HG03520 (cell line): ENCODE results near the gene PTPRG.
"Not testable (repeated sequence)": the region's sequence is repeated elsewhere in the genome, so short reads cannot be mapped to it uniquely, and the experiment has no call there.

ENCODE experiments used
- ATAC-seq: cut with Tn5 transposase; IDR thresholded peaks from one replicate; pipeline ENCODE4 v1.9.1; 2021; ENCODE audit warnings: mild to moderate bottlenecking, moderate library complexity; ENCODE audit not compliant: unreplicated experiment

PTPRG gene

GRCh38 chr3:61748288-61748687, 186.9 kb downstream of the PTPRG start:
- ATAC-seq: no peak

GRCh38 chr3:61750766-61751165, 189.4 kb downstream of the PTPRG start:
- no peak for ATAC-seq

DNA sequence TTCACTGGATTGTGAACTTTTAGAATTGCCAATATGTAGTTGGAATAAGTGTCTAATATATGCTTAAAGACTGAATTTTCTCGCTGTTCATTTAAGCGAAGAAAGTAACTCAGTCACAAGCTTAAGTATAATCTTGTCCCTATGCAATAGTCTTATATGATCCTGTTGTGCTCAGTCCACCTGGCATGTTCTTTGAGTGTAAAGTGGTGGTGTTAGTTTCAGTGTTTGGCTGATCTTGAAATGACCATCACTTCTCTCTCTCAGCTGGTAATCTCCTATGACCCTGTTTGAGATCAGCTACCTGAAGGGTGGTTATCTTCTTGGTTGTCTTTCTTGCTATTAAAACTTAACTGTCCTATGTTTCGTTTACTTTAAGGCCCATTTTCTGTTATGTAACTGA, 197.5 kb downstream of the PTPRG start:
- ATAC-seq: no peak

- ATAC-seq: not testable (repeated sequence)
Measured at GRCh38 chr3:61760783-61761182, 199.4 kb downstream of the PTPRG start.

DNA sequence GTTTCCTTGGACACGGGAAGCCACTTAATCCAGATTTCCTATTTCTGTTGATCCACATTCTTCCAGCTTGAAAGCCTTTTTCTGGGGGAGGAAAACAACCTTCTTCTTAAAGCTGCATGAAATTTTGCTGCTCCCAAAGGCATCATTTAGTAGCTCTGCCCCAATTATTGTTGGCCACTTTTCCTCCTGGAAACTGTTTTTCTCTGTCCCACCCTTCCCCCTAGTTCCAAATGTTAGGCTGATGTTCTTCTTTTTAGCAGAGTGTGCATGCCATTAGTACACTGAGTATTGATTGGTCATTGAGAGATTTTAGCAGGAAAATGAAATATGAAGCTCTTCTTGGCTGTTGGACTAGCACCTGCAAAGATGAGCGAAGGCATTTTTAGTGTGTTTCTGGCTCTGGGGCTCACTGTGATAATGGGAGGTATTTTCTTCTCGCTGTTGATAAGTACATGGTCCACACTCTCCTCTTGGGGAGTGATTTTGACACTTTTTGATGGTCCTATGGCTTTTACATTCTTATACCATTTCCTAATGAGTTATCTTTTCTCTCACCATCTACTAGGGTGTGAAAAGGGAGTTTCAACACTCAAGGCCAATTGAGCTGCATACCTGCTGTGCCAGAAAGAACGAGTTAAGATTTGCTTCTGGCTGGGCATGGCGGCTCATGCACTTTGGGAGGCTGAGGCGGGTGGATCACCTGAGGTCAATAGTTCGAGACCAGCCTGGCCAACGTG, 200.5 kb downstream of the PTPRG start:
- no peak for ATAC-seq

DNA sequence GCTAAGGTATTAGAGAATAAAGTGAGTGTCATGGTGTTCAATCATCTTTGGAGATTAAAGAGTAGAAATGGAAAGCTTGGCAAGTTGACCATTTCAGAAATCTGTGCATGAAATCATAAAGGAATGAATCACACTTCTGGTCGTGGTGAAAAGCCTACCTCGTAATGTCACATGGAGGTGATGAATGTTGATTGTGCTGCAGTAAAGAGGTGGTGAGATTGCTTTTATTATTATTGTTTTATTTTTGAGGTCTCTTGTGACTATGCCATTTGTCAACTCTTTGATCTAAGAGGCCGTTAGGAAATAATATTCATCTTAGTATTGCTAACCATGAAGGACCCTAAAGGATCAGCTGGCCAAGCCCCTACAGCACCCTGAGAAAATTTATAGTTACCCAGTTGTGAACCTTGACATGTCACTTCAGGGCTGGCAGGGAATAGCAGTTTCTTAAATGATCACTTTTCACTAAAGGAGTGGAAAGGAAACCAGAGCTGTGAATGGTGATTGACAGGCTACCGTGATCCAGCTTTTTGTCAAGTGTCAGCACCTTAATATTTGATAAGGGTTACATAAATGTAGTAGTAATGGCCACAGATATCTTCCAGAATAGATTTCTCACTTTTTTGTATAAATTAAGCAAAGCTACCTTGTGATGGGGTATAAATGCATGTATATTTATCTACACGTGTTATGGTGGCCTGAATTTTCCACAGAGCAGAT, 203.9 kb downstream of the PTPRG start:
- ATAC-seq: no peak

DNA sequence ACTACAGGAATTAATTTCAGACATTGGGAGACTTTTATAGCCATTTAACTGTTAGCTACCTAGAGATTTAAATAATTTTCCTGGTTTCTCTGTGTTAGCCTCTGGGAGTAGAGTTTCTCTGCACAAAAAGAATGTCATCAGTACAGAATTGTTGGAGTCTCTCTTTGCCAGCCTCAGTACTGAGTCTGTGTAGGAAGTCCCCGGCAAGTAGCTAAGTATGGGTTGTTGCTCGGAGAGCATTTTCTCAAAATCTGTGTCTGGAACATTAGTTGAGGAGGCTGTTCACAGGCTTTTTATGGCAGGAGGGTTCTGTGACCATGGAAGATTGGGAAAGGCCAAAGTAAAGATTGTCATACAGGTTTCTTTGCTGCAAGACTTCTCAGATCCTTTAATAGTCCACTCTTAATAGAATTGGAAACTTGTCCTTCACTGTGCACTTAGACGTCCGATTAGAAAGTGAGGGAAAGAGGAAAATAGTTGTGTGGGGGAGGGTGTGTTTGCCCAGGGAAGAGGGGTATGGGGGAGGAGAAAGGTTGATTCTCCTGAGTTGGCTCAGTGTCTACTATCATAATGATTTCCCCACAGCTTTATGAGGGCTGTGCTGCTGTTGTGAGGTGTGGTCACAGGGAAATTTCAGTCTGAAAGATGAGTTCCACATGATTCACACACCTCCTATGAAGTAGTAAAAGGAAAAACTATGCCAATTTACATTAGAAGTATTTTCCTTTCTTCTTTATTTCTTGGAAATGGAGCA, 207.1 kb downstream of the PTPRG start:
- no peak for ATAC-seq

- no peak for ATAC-seq
Measured at GRCh38 chr3:61769266-61769990, 208.1 kb downstream of the PTPRG start.

DNA sequence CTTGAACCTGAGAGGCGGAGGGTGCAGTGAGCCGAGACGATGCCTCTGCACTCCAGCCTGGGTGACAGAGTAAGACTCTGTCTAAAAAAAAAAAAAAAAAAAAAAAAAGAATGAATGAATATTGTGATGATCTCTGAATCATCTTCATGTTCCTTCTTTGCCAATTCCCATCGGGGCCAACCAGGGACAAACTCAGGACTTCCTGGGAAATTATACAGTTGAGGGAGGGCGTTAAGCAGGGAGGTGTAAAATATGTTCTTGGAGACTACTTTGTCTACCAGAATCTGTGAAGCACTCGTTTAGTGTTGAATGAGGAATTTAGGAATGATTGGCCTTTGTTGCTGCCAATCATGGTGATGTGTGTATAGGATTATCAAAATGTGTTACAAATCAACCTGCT, 210.6 kb downstream of the PTPRG start:
- no peak for ATAC-seq

DNA sequence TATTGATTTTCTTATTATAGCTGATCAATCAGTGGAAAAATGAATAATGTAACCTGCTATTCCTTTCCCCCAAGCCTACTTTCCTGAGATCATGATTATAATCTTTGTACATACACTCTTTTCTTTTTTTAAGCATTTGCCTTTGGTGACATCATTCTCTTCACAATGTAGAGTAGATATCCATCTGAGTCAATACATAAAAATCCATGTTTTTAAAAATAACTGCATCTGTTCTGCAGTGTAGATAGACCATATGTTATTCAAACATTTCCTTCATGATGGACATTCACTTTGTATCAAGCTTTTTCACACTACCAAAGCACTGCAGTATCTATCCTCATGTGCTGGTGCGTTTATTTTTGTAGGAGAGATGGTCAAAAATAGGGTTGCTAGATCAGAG, 211.1 kb downstream of the PTPRG start:
- ATAC-seq: no peak

DNA sequence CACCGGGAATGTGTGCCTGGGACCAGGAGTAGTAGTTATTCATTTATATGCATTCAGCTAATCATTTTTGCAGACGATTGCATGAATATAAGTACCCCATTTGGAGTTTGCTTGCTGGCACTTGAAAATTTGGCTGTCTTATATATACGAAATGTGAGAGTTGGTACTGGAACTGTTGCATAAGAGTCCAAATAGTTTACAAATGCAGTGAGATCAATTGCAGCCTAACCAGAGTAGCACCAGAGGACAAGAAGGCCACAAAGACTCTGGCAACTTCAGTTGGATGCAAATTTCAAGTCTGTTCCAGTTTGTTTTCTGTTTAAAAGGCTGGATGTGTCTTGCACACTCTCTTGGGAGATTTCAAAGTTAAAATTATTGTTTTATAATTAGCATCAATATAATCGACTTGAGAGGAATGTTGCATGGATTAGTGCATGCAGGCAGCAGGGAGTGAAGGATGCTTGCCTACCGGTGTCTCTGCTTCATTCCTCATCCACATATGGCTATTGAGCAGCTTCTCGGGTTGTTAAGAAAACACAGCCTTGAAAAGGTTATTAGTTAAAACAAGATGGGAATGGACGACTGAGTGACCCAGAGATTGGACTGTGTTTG, 213.0 kb downstream of the PTPRG start:
- ATAC-seq: no peak

DNA sequence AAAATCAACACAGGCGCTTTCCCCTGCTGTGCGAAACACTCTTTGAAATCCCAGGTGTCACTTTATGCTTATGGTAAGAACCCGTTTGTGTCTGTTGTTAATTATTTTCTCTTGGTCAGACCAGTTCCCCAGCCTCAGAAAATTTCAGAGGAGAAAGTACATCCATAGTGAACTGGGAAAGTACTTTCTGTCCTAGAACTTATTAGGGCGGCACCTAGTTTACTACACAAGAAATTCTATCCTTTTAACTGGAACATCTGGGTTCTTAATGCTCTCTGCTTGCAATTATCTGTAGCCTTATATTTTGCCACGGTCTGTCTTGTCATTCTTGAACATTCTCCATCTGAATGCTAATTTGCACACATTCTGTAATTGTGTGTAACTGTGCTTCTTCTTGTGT, 215.0 kb downstream of the PTPRG start:
- ATAC-seq: no peak

DNA sequence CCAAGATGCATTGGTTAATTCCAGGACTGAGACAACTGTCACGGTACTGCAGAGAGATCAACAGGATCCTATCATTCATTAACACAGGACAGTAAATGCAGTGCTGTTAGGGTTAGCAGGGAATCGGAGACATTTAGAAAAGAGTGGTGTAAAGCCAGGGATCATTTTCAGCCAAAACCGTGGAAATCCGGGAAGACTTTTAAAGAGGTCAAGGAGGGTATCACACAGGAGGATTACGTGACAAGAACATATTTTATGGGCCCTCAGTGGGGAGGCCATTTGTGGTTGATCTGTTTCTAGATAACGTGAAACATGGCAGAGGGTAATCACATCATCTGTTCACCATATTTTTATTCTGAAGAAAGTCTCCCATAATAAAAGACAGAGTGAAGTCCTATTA, 216.1 kb downstream of the PTPRG start:
- no peak for ATAC-seq

DNA sequence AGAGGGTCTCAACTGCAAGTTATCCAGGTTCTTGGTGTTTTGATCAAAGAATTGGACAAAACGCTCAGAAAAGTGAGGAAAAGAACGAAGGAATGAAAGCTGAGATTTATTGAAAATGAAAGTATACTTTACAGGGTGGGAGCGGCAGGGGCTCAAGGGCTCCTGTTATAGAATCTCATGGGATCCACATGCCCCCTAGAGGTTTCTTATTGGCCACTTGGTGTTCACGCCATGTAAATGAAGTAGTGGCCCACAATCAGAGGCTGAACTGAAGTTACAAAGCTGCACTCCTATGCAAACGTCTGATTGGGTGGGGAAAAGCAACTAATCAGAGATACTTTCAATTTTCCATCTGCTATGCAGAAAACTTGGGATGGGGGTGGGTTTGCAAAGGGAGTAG, 216.7 kb downstream of the PTPRG start:
- no peak for ATAC-seq

DNA sequence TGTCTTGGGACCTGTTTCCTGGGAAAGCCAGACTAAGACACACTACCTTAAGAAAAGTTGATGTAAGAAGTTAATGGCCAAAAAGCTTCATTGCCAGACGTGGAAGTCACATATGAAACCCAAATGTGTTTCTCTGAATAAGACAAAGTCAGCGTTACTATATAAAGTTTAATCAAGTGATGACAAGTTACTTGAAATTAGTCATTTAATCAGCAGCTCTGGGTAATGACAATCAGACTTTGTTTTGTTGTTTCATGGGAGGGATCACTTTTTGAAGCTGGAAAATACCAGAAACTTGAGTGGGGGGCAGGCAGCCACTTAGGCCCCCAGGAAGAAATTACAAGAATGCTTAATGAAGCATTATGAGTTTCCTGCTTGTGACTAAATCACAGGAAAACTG, 218.6 kb downstream of the PTPRG start:
- ATAC-seq: no peak

DNA sequence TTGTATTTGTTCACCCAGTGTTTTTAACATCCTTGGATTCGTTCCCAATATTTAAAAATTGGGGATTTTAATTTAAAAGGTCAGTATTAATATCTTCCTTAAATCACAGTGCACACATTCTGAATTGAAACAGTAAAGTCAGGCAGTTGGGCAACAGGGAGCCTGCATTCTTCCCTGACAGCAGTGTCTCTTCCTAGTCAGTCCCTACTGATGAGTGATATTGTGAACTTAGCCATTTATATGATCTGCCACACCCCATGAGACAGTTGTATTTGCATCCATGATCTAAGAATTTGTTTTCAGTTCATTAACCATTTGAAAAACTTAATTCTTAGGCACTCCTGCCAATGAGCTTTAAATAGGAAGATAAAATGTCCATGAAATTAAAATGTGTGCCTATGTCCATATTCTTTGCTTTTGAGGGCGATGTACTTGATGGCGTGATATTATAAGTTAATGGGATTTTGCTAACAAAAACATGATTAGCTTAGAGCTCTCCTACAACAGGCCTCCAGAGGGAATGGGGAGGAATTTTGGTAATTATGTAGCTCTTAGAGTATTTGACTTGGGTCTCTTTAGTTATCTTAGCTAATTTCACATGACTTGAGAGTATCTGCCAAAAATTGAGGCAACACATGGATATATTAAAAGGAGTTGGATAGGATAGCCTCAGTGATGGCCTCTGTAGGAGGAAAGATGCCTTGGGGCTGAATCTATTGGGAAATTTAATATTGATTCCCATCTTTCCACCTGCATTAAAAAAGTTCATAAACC, 219.3 kb downstream of the PTPRG start:
- ATAC-seq: no peak

DNA sequence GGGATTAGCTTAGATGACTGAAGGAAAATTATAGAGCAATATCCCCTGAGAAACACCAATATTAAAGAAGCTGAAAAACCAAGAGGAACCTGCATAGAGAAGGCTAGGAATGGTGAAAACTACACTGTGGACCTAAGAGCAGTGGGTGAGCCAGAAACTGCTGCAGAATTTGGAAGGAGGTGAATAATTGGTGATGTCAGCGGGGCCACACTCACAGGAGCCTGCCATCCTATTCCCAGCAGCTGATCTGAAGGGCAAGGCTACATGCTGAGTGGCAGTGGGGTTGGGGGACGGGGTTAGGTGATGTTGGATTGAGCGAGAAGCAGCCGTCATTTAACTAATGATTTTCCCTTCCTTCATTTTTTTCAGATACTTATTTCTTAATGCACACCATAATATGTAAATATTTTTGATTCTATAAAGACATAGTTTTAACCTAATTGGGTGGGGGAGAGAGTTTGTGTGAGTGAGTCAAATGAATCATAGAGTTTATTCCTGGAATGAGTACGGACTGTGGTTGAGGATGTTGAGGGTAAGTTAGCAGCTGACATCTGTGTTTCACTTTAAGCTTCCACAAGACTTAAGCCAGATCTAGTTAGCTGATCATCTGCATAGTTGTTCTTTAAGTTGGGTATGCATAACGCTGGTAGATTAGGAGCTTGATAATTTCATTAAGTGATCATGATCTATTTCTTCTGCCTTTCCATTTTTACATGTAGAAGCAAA, 222.8 kb downstream of the PTPRG start:
- no peak for ATAC-seq

DNA sequence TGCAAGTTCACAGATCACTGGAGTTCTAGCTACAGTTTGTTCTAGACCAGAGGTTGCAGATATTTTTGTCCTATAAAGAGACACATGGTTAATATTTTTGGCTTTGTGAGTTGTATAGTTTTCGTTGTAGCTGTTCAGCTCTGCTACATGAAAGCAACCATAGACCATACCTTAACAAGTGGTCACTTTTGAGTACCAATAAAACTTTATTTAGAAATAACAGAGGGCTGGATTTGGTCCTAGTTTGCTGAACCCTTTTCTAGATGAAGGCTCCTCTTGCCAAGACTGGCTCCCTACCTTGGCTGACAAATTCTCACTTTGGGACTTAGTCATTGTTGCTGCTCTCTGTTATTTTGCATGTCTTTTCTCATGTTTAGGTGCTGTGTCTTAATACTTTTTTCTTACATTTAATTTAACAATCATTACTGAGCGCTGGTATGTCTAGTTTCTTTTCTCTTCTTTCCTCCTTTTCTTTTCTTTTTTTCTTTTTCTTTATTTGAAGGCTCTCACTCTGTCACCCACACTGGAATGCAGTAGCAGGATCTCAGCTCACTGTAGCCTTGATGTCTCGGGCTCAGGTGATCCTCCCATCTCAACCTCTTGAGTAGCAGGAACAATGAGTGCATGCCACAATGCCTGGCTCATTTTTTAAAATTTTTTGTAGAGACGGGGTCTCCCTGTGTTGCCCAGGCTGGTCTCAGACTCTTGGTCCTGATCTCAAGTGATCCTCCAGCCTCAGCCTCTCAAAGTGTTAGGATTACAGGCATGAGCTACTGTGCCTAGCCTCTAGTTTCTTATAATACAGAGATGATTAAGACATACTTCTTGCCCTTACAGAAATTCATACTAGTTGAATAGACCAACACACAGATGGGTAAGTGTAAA, 227.5 kb downstream of the PTPRG start:
- ATAC-seq: no peak
